IPS-18c (cell line): Measurements from ENCODE around the gene GPR17.

Experiments
- H3K4me3 ChIP-seq: 2 replicates; pipeline ENCODE4 v1.7.0; 2013; ENCODE audit warnings: low read depth, mild to moderate bottlenecking, low read length, moderate library complexity; ENCODE audit not compliant: insufficient read depth
- H3K9me3 ChIP-seq: one replicate; pipeline ENCODE4 v1.6.1; 2013; ENCODE audit warnings: mild to moderate bottlenecking, low read length, moderate library complexity; ENCODE audit not compliant: control insufficient read depth, insufficient read depth

Gene GPR17

GRCh38 chr2:127646487-127647241 is 711 bp downstream of the GPR17 start:
- Histone ChIP-seq H3K4me3 (no peak overlapping the region), H3K9me3 (no peaks in the 10 kb centered on the region)

- H3K4me3 ChIP-seq, result no peak overlapping the region
- no peaks in the 10 kb centered on the region for H3K9me3 ChIP-seq
Observed at GRCh38 chr2:127647242-127648190, 1.6 kb downstream of the GPR17 start.

GRCh38 chr2:127648321-127648720 is 2.4 kb downstream of the GPR17 start:
- H3K9me3 ChIP-seq, result no peaks in the 10 kb centered on the region

GRCh38 chr2:127649100-127649611 is 3.2 kb downstream of the GPR17 start:
- H3K4me3 ChIP-seq, result no peak overlapping the region
- no peaks in the 10 kb centered on the region for H3K9me3 ChIP-seq

More at GRCh38 chr2:127648321-127648720, 2.4 kb downstream of the GPR17 start:
- H3K4me3 ChIP-seq, result no peak overlapping the region

- Histone ChIP-seq H3K9me3 (no peaks in the 10 kb centered on the region), H3K4me3 (no peak overlapping the region)
Observed at GRCh38 chr2:127649684-127650040, 3.7 kb downstream of the GPR17 start.

- Histone ChIP-seq H3K9me3 (no peaks in the 10 kb centered on the region), H3K4me3 (no peak overlapping the region)
Observed at GRCh38 chr2:127650041-127650784, 4.3 kb downstream of the GPR17 start.

GRCh38 chr2:127650785-127651380 is 4.9 kb downstream of the GPR17 start:
- H3K4me3 ChIP-seq, result no peak overlapping the region
- no peaks in the 10 kb centered on the region for H3K9me3 ChIP-seq

GRCh38 chr2:127651381-127651809 is 5.4 kb downstream of the GPR17 start:
- no peak overlapping the region for H3K4me3 ChIP-seq
- no peaks in the 10 kb centered on the region for H3K9me3 ChIP-seq

- H3K4me3 ChIP-seq, result no peak overlapping the region
- H3K9me3 ChIP-seq, result no peaks in the 10 kb centered on the region
Observed at GRCh38 chr2:127651971-127652550, 6.1 kb downstream of the GPR17 start.

- no peaks in the 10 kb centered on the region for H3K9me3 ChIP-seq
- no peak overlapping the region for H3K4me3 ChIP-seq
Observed at GRCh38 chr2:127652786-127653357, 6.9 kb downstream of the GPR17 start.

GRCh38 chr2:127653421-127654083 is 7.6 kb downstream of the GPR17 start:
- no peak overlapping the region for H3K4me3 ChIP-seq

GRCh38 chr2:127654084-127654837 is 8.3 kb downstream of the GPR17 start:
- Histone ChIP-seq H3K9me3 (no peaks in the 10 kb centered on the region), H3K4me3 (no peak overlapping the region)

More at GRCh38 chr2:127653421-127654083, 7.6 kb downstream of the GPR17 start:
- H3K9me3 ChIP-seq, result no peaks in the 10 kb centered on the region

GRCh38 chr2:127654838-127655175 is 8.9 kb downstream of the GPR17 start:
- H3K9me3 ChIP-seq, result no peaks in the 10 kb centered on the region
- H3K4me3 ChIP-seq, result no peak overlapping the region

- Histone ChIP-seq H3K4me3 (no peak overlapping the region), H3K9me3 (no peaks in the 10 kb centered on the region)
Observed at GRCh38 chr2:127655209-127656073, 9.5 kb downstream of the GPR17 start.
